Muscle of leg (tissue), 11 donors: Measurements from ENCODE around the gene FAF1. TPM values are rescaled to one million over a fixed set of nuclear protein-coding genes. Genes with fewer than 3 reads are reported as not detected.

Experiments
- DNase-seq: peaks from one replicate; pipeline ENCODE4 v3.0.0; 2013
- H3K27ac ChIP-seq: one replicate; pipeline ENCODE4 v1.5.1; 2013; ENCODE audit warnings: mild to moderate bottlenecking, low read length, control low read depth
- H3K27me3 ChIP-seq: one replicate; pipeline ENCODE4 v1.6.1; 2013; ENCODE audit warnings: low read length; ENCODE audit not compliant: control insufficient read depth, insufficient read depth
- H3K36me3 ChIP-seq: one replicate; pipeline ENCODE4 v1.6.1; 2013; ENCODE audit warnings: low read length; ENCODE audit not compliant: control insufficient read depth, insufficient read depth
- H3K4me1 ChIP-seq: one replicate; pipeline ENCODE4 v1.6.1; 2013; ENCODE audit warnings: low read length; ENCODE audit not compliant: control insufficient read depth, insufficient read depth
- H3K4me3 ChIP-seq: one replicate; pipeline ENCODE4 v1.5.1; 2013; ENCODE audit warnings: low read length, control low read depth
- H3K9me3 ChIP-seq: replicated peaks from 2 replicates; pipeline ENCODE4 v1.6.1; 2013; ENCODE audit warnings: low read depth, low read length; ENCODE audit not compliant: control insufficient read depth
- WGBS: methylation state at CpG from one replicate; pipeline ENCODE4 v1.1.5; 2013; ENCODE audit warnings: missing lambda C conversion rate; ENCODE audit not compliant: insufficient coverage; 5-methylcytosine and 5-hydroxymethylcytosine counted together
- polyA plus RNA-seq, 8 donors: library from polyadenylated mRNA; unstranded; fragments of 120-200 nt; gene quantifications; one replicate each; pipeline versions ENCODE4 v1.2.1 to v1.2.3, GENCODE V29; 2013; ENCODE audit warnings: inconsistent platforms in 1 of 8, low replicate concordance in 1 of 8; ENCODE audit not compliant: insufficient read length in 8 of 8, insufficient read depth in 1 of 8
- total RNA-seq: library from RNA; stranded (reverse); fragments of 120-200 nt; gene quantifications from one replicate; pipeline ENCODE4 v1.2.4, GENCODE V29; 2013

FAF1 gene
- total and polyA plus RNA-seq, 9 donors = 35.6 to 51.7 (median 38.6) TPM

DNA sequence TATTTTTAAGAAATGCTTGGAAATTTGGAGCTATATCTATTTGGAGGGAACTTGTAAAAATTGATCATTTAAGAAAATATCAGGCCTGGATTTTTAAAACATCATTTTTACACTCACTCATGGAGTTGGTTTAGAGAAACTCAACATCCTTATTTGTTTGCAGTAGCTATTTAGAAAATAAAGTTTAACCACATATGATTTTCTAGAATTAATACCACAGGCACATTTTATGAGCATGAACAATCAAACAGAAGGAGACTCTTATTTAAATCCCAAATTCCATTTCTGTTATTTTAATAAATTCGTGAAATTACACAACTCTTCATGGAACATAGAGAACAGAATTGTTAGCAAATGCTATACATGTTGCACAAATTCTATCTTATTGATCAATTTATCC lies 13.2 kb upstream of the FAF1 start:
- no peak for DNase-seq
- peaks cover 12% of the 10 kb centered on the region for H3K4me1 ChIP-seq
- peaks cover 23% of the 10 kb centered on the region for H3K27me3 ChIP-seq
- no peaks in the 10 kb centered on the region for H3K9me3 ChIP-seq
- H3K36me3 ChIP-seq = no peaks in the 10 kb centered on the region
- no CpG with 5 or more reads among the region's 1 CpG for whole genome bisulfite sequencing
- no peak overlapping the region for H3K27ac ChIP-seq
- no peak overlapping the region for H3K4me3 ChIP-seq

DNA sequence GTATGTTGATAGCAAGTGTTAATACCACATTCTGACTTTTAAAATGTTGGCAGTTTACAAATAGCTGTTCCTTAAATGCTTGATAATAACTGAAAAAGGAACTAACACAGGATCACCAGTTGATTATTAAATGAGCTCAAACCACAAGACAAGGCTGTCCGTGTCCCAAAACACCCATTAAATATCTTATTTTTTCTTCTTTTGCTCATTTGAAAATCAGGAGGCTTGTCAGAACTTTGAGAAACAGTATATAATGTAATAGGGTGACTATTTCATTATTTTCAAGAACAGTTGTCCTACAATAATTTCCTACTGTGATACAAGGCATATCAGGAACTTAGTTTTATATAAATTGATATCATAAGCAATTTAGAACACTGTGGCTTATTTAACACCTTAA lies 12.7 kb upstream of the FAF1 start:
- H3K27ac ChIP-seq = no peak overlapping the region
- H3K27me3 ChIP-seq = peaks cover 20% of the 10 kb centered on the region
- H3K36me3 ChIP-seq = no peaks in the 10 kb centered on the region
- no peak for DNase-seq
- H3K9me3 ChIP-seq = no peaks in the 10 kb centered on the region
- H3K4me1 ChIP-seq = peaks cover 11% of the 10 kb centered on the region
- no peak overlapping the region for H3K4me3 ChIP-seq
- WGBS = no CpG with 5 or more reads among the region's 1 CpG

- DNase-seq = no peak
- H3K36me3 ChIP-seq = no peaks in the 10 kb centered on the region
- no peak overlapping the region for H3K27ac ChIP-seq
- H3K27me3 ChIP-seq = peaks cover 10% of the 10 kb centered on the region
- no CpG with 5 or more reads among the region's 6 CpGs for WGBS
- H3K4me1 ChIP-seq = peaks cover 12% of the 10 kb centered on the region
- no peak overlapping the region for H3K4me3 ChIP-seq
- H3K9me3 ChIP-seq = no peaks in the 10 kb centered on the region
These were observed 11.8 kb upstream of the FAF1 start for GRCh38 chr1:50971748-50972305.

GRCh38 chr1:50970931-50971582 lies 11.0 kb upstream of the FAF1 start:
- no peaks in the 10 kb centered on the region for H3K36me3 ChIP-seq
- H3K4me1 ChIP-seq = peaks cover 10% of the 10 kb centered on the region
- peak overlapping the region; percentile 67 for H3K4me3 ChIP-seq
- no CpG with 5 or more reads among the region's 7 CpGs for WGBS
- H3K9me3 ChIP-seq = no peaks in the 10 kb centered on the region
- DNase-seq = no peak
- no peak overlapping the region for H3K27ac ChIP-seq
- H3K27me3 ChIP-seq = peaks cover 4% of the 10 kb centered on the region

GRCh38 chr1:50970509-50970887 lies 10.4 kb upstream of the FAF1 start:
- Histone ChIP-seq H3K4me1 (peaks cover 10% of the 10 kb centered on the region), H3K27me3 (peaks cover 4% of the 10 kb centered on the region), H3K27ac (peak overlapping the region; percentile 83), H3K36me3 (no peaks in the 10 kb centered on the region), H3K9me3 (no peaks in the 10 kb centered on the region), H3K4me3 (peak overlapping the region; percentile 67)
- WGBS = 40% methylated on average over 1 of the region's 6 CpGs
- DNase-seq = no peak

DNA sequence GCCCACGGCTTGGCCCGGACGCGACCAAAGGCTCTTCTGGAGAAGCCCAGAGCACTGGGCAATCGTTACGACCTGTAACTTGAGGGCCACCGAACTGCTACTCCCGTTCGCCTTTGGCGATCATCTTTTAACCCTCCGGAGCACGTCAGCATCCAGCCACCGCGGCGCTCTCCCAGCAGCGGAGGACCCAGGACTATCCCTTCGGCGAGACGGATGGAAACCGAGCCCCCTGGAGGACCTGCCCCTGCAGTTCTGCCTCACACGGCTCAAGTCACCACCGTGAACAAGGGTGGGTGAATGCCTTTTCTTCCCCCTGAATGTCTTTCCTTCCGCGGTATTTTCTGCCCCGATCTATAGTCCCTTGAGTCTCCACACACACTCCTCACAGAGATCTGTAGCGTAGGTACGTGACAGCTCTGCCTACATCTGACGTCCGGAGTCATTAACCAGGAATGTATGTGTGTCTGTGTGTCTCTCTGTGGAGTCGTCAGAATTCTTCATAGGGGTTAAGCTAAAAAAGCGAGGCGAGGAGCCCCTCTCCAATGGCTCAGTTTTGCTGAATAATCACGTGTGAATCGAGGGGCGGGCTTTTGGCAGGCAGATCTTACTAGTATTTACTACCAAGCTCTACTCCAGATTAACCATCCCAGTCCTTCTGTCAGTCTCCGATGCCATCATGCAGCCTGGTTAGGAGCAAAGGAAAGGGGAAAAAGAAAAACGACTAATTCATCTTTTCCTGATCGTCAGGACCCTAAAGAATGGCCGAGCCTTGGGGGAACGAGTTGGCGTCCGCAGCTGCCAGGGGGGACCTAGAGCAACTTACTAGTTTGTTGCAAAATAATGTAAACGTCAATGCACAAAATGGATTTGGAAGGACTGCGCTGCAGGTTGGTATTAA lies 9.8 kb upstream of the FAF1 start, which contains the start of gene CDKN2C:
CDKN2C (plus strand) TSS at position 635 of the 898 bp plus-strand sequence; CDS start at position 759, 124 bp downstream.
- Histone ChIP-seq H3K27me3 (peaks cover 6% of the 10 kb centered on the region), H3K36me3 (no peaks in the 10 kb centered on the region), H3K9me3 (no peaks in the 10 kb centered on the region), H3K27ac (peak within 1 kb of the TSS; percentile 83), H3K4me3 (peak within 1 kb of the TSS; percentile 67), H3K4me1 (peaks cover 10% of the 10 kb centered on the region)
- DNase-seq = peak; percentile 91
- 3% methylated on average over 29 of the region's 44 CpGs for WGBS

DNA sequence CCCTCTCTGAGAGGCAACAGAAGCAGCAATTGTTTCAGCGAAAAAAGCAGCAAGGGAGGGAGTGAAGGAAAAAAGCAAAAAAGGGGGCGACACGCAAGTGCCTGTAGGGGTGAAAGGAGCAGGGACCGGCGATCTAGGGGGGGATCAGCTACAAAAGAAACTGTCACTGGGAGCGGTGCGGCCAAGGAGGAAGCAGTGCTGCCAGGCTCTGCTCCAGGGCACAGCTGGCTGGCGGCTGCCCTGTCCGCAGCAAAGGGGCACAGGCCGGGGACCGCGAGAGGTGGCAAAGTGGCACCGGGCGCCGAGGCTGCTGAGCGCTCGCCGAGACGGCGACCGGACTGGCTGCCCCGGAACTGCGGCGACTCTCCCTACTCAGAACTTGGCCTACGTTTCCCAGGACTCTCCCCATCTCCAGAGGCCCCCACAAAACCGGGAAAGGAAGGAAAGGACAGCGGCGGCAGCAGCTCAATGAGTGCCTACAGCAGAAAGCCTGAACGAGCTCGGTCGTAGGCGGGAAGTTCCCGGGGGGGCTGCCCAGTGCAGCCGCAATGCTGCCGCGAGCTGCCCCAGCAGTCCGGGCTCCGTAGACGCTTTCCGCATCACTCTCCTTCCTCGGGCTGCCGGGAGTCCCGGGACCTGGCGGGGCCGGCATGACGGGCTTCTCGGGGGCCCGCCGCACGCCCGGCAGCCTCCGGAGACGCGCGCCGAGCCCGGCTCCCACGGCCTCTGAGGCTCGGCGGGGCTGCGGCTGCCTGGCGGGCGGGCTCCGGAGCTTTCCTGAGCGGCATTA lies 8.9 kb upstream of the FAF1 start:
- WGBS = under 1% methylated on average over 60 of the region's 65 CpGs
- H3K4me3 ChIP-seq = peak overlapping the region; percentile 67
- peaks cover 10% of the 10 kb centered on the region for H3K4me1 ChIP-seq
- H3K9me3 ChIP-seq = no peaks in the 10 kb centered on the region
- peak overlapping the region; percentile 83 for H3K27ac ChIP-seq
- DNase-seq = no peak
- H3K27me3 ChIP-seq = peaks cover 5% of the 10 kb centered on the region
- H3K36me3 ChIP-seq = no peaks in the 10 kb centered on the region

DNA sequence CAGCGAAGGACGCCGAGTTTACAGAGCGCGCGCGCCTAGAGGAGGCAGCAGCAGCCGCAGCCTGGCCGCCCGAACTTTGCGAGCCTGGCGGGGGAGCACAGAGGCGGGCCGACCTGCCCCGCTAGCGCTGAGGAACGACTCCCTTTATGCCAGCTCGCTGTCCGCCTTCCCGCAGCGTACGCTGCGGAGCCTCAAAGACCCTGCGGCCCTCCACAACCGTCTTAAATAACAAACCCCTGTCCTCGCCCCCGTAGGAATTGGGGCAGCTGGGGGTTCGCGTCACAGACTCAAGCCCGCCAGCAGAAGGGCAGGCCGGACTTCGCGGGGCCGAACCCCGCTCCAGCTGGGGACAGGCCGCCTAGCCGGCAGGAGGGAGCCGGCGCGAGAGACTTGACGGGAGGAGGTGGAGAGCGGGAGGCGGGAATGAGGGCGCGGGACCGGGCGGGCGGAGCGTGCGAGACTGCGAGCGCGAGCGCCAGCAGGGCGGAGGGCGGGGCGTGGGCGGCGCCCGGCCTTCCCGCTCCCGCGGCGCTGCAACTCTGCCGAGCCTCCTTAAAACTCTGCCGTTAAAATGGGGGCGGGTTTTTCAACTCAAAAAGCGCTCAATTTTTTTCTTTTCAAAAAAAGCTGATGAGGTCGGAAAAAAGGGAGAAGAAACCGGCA lies 8.2 kb upstream of the FAF1 start:
- Histone ChIP-seq H3K27ac (peak overlapping the region; percentile 99), H3K4me1 (peaks cover 10% of the 10 kb centered on the region), H3K27me3 (peaks cover 2% of the 10 kb centered on the region), H3K9me3 (no peaks in the 10 kb centered on the region), H3K36me3 (no peaks in the 10 kb centered on the region), H3K4me3 (peak overlapping the region; percentile 67)
- under 1% methylated on average over 62 of the region's 70 CpGs for WGBS
- DNase-seq = peak; percentile 97

DNA sequence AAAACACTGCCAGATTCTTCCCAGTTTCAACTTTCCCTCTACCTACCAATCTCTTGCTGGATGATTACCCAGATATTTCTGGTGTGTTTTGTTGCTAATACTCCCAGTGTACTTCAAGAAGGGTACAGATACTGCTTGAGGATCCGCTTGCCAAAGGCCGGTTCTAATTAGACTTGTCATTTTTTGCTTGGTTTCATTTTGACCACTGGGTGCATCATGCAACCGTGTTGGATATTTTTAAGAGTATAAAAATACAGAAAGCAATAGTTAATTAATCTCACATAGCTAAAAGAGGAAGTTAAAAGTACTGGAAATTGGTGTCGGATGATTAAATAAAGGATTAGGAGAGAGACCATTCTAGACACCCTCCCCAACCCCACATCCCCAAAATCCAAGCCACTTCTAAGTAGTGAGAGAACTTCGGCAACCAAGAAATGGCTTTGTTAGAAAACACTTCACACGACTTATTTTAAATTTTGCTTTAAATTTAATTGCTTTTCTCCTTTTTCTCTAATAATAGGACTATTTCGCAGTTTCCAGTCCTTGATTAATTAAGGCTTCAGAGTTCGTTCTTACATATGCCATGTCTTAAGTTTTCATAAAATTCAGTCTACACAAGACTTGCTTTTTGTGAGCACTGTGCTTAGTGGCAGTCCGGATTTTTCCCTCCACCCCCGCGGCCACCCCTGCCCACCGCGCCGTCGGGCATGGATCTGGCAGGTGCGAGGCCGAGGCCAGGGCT lies 7.5 kb upstream of the FAF1 start:
- peak overlapping the region; percentile 67 for H3K4me3 ChIP-seq
- DNase-seq = peak; percentile 18
- H3K9me3 ChIP-seq = no peaks in the 10 kb centered on the region
- peaks cover 2% of the 10 kb centered on the region for H3K27me3 ChIP-seq
- 9% methylated on average over 11 of the region's 17 CpGs for WGBS
- H3K27ac ChIP-seq = peak overlapping the region; percentile 99
- peaks cover 10% of the 10 kb centered on the region for H3K4me1 ChIP-seq
- H3K36me3 ChIP-seq = no peaks in the 10 kb centered on the region
